AG04450 (cell line): ENCODE measurements around the gene LRRC57. TPM values are rescaled to one million over a fixed set of nuclear protein-coding genes. Genes with fewer than 3 reads are reported as not detected.
A peak's percentile ranks its signal among the peaks of the same experiment; 100 is the strongest.
"Not testable (repeated sequence)": the region's sequence is repeated elsewhere in the genome, so short reads cannot be mapped to it uniquely, and the experiment has no call there.

Experiments used
- CTCF ChIA-PET: fragments of 300-600, 350-600 bp; formaldehyde crosslinking; extraction: SDS; loops from one replicate; lab custom pipeline; 2022; ENCODE audit warnings: antibody characterized with exemption, inconsistent platforms; lab: Charles Lee
- POLR2A ChIA-PET: fragments of 350-600 bp; formaldehyde crosslinking; extraction: SDS; loops from one replicate; lab custom pipeline; 2021; ENCODE audit warnings: antibody characterized with exemption, inconsistent platforms; lab: Yijun Ruan, JAX
- DNase-seq: peaks from one replicate; pipeline ENCODE4 v3.0.0-alpha.2; 2011; ENCODE audit warnings: low read depth, low spot score
- H3K27ac ChIP-seq: one replicate; pipeline ENCODE4 v1.5.1; 2012; ENCODE audit warnings: low read depth, low read length, control low read depth
- H3K27me3 ChIP-seq: one replicate; pipeline ENCODE4 v1.6.0; 2012; ENCODE audit warnings: low read length; ENCODE audit not compliant: control insufficient read depth, insufficient read depth
- H3K4me3 ChIP-seq: 2 replicates; pipeline ENCODE4 v1.5.1; 2011; ENCODE audit warnings: mild to moderate bottlenecking, low read depth, low read length, control low read depth
- H3K9me3 ChIP-seq: 2 replicates; pipeline ENCODE4 v1.5.1; 2012; ENCODE audit warnings: low read length; ENCODE audit not compliant: control insufficient read depth, insufficient read depth
- CTCF ChIP-seq: IDR thresholded peaks from 2 replicates; pipeline ENCODE4 v1.5.1; 2011; ENCODE audit warnings: low read depth, low read length, control low read depth, inconsistent platforms
- polyA plus RNA-seq: library from polyadenylated mRNA; depleted of rRNA; stranded (reverse); fragments of >200 nt; gene quantifications from 2 replicates; pipeline ENCODE4 v1.2.3, GENCODE V29; 2011

Gene LRRC57
- polyA plus RNA-seq, 1 experiment = 18.3 TPM

- H3K27me3 ChIP-seq = no peaks in the 10 kb centered on the region
- ChIA-PET POLR2A (no interaction called here), CTCF (no interaction called here)
- no peak for TF ChIP-seq CTCF
- DNase-seq = no peak
- no peak overlapping the region for H3K27ac ChIP-seq
- H3K4me3 ChIP-seq = no peak overlapping the region; the same call in 1 of the 2 replicates
- H3K9me3 ChIP-seq = no peaks in the 10 kb centered on the region; the same call in 1 of the 2 replicates
These were observed 28.2 kb upstream of the LRRC57 start for GRCh38 chr15:42576776-42577175.

GRCh38 chr15:42576040-42576594, 27.5 kb upstream of the LRRC57 start:
- no peak for TF ChIP-seq CTCF
- CTCF ChIA-PET = no interaction called here
- Histone ChIP-seq H3K27ac (no peak overlapping the region), H3K9me3 (no peaks in the 10 kb centered on the region; the same call in 1 of the 2 replicates), H3K27me3 (no peaks in the 10 kb centered on the region), H3K4me3 (peak overlapping the region; percentile 84)
- DNase-seq = no peak
- POLR2A ChIA-PET = interaction anchor here (0.9 to 1.7 kb wide), 3 partner anchors 15 to 81 kb away, joined by 3 to 5 read pairs (median 5); partner anchors contain the start of gene SNAP23

- Histone ChIP-seq H3K27ac (no peak within 1 kb of the TSS), H3K4me3 (peak within 1 kb of the TSS; percentile 84), H3K9me3 (no peaks in the 10 kb centered on the region; the same call in 1 of the 2 replicates), H3K27me3 (no peaks in the 10 kb centered on the region)
- no peak for TF ChIP-seq CTCF
- ChIA-PET CTCF (no interaction called here), POLR2A (interaction anchor here (0.6 to 1.7 kb wide), 6 partner anchors 12 to 85 kb away, joined by 3 to 5 read pairs (median 4); partner anchors contain the start of genes SNAP23 and ZNF106)
- DNase-seq = peak; percentile 97
These were observed 26.8 kb upstream of the LRRC57 start, which contains the start of gene STARD9 for GRCh38 chr15:42575188-42576039. STARD9 (plus strand) TSS chr15:42575606; CDS start chr15:42575716, 110 bp downstream.

GRCh38 chr15:42558739-42559138, 10.1 kb upstream of the LRRC57 start:
- no peak for TF ChIP-seq CTCF
- POLR2A ChIA-PET = no interaction called here

GRCh38 chr15:42556550-42557207, 8.1 kb upstream of the LRRC57 start:
- POLR2A ChIA-PET, CTCF ChIA-PET, DNase-seq: not testable (repeated sequence)

More at GRCh38 chr15:42558739-42559138, 10.1 kb upstream of the LRRC57 start:
- no peak overlapping the region for H3K27ac ChIP-seq
- H3K27me3 ChIP-seq = no peaks in the 10 kb centered on the region
- H3K9me3 ChIP-seq = no peaks in the 10 kb centered on the region
- DNase-seq = no peak
- CTCF ChIA-PET = no interaction called here
- no peak overlapping the region for H3K4me3 ChIP-seq

More at GRCh38 chr15:42556550-42557207, 8.1 kb upstream of the LRRC57 start:
- not testable (repeated sequence) for H3K27me3 ChIP-seq, H3K9me3 ChIP-seq, H3K4me3 ChIP-seq, H3K27ac ChIP-seq
